Loucy (cell line): ENCODE data around the gene HOXB9.
A peak's percentile ranks its signal among the peaks of the same experiment; 100 is the strongest.

ENCODE experiments used
- H2AFZ ChIP-seq: fragments of 200-600 bp; sonication (generic); 2 replicates; pipeline ENCODE4 v1.6.0; 2016; ENCODE audit warnings: antibody characterized with exemption, mild to moderate bottlenecking, low read length, moderate library complexity
- H3F3A ChIP-seq: fragments of 200-600 bp; 2 replicates; pipeline ENCODE4 v1.6.0; 2016; ENCODE audit warnings: antibody characterized with exemption, low read depth, mild to moderate bottlenecking
- H3K27me3 ChIP-seq: fragments of 200-600 bp; sonication (generic); 2 replicates; pipeline ENCODE4 v1.6.1; 2014; ENCODE audit warnings: low read length, mild to moderate bottlenecking; ENCODE audit not compliant: insufficient read depth, poor library complexity, severe bottlenecking
- H3K36me3 ChIP-seq: fragments of 200-600 bp; sonication (generic); 2 replicates; pipeline ENCODE4 v1.6.1; 2016; ENCODE audit warnings: low read length; ENCODE audit not compliant: insufficient read depth
- H3K4me1 ChIP-seq: fragments of 200-600 bp; sonication (generic); 2 replicates; pipeline ENCODE4 v1.5.1; 2014; ENCODE audit warnings: low read length, mild to moderate bottlenecking; ENCODE audit not compliant: insufficient read depth, poor library complexity, severe bottlenecking
- H3K4me2 ChIP-seq: fragments of 200-600 bp; sonication (generic); 2 replicates; pipeline ENCODE4 v1.6.0; 2014; ENCODE audit warnings: antibody characterized with exemption, low read length, low read depth, mild to moderate bottlenecking; ENCODE audit not compliant: poor library complexity, severe bottlenecking
- H3K4me3 ChIP-seq: fragments of 200-600 bp; sonication (generic); 2 replicates; pipeline ENCODE4 v1.5.1; 2014; ENCODE audit warnings: low read length, mild to moderate bottlenecking, mixed read lengths; ENCODE audit not compliant: poor library complexity, severe bottlenecking
- H3K79me2 ChIP-seq: fragments of 200-600 bp; sonication (generic); 2 replicates; pipeline ENCODE4 v1.6.1; 2014; ENCODE audit warnings: low read length; ENCODE audit not compliant: insufficient read depth
- H3K9ac ChIP-seq: fragments of 200-600 bp; sonication (generic); 2 replicates; pipeline ENCODE4 v1.6.0; 2014; ENCODE audit warnings: mild to moderate bottlenecking, low read depth, low read length, moderate library complexity; ENCODE audit not compliant: poor library complexity, severe bottlenecking
- H3K9me2 ChIP-seq: fragments of 200-600 bp; sonication (generic); replicated peaks from 2 replicates; pipeline ENCODE4 v1.6.1; 2016; ENCODE audit warnings: low read depth, low read length, mixed read lengths
- H3K9me3 ChIP-seq: fragments of 200-600 bp; sonication (generic); 2 replicates; pipeline ENCODE4 v1.6.1; 2014; ENCODE audit warnings: mild to moderate bottlenecking, antibody characterized with exemption, low read length, low read depth; ENCODE audit not compliant: insufficient read depth
- H4K20me1 ChIP-seq: fragments of 200-600 bp; sonication (generic); 2 replicates; pipeline ENCODE4 v1.6.0; 2014; ENCODE audit warnings: antibody characterized with exemption, low read length, mild to moderate bottlenecking; ENCODE audit not compliant: insufficient read depth, poor library complexity, severe bottlenecking
- EZH2phosphoT487 ChIP-seq: fragments of 200-600 bp; IDR thresholded peaks from 2 replicates; pipeline ENCODE4 v1.6.1; 2018; ENCODE audit warnings: antibody characterized with exemption, mild to moderate bottlenecking, moderate library complexity, borderline replicate concordance
- TF ChIP-seq, protein P1 (sequence below): fragments of 200-600 bp; sonication (generic); conservative IDR thresholded peaks from 2 replicates; pipeline ENCODE4 v1.5.1; 2014; ENCODE audit warnings: mild to moderate bottlenecking, antibody characterized with exemption, low read length

HOXB9 gene

DNA sequence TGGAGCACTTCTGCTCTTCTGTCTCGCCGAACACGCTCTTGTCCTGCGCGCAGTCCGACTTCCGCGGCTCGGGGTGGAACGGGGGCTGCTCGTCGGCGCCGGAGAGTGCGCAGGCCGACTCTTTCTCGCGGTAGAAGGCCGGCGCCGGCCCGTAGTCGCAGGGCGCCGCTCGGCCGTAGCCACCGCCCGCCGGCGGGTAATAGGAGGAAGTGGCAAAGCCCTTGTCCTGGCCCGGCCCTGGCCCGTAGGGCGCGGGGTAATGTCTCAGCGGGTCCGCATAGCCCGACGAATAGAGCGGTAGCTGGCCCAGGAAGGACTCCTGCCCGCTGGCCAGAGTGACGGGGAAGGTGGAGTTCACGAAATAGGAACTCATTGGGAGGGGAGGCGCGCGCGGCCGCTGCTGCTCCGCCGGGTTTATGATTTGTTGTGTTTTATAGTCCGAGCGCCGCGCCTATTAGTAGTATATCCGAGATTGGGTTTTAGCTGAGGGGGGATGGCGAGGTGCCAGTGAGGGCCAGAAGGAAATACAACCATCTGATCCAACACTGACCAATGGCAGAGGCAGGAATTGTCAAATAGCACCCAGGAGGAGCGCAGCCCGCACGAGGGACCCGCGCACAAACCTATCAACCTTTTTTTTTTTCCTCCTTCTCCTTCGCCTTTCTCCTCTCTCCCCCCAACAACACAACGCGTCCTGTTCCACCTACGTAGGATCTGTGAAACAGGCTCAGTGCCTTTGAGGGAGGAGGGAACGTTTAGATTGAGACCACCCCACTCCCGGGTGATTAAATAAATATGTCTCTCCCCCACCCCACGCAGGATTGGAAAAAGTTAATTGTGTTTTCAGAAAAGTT is 28.2 kb downstream of the HOXB9 start:
- Histone ChIP-seq H3K4me3 (peak overlapping the region; percentile 89), H3K27me3 (peaks cover 64% of the 10 kb centered on the region), H3K4me1 (peaks cover 25% of the 10 kb centered on the region), H3K36me3 (peaks cover 86% of the 10 kb centered on the region), H3K9ac (peak overlapping the region; percentile 100), H2AFZ (no peak overlapping the region), H3K79me2 (peaks cover 98% of the 10 kb centered on the region), H4K20me1 (peaks cover 83% of the 10 kb centered on the region), H3K9me2 (no peaks in the 10 kb centered on the region), H3F3A (peaks cover 7% of the 10 kb centered on the region; the same call in 1 of the 2 replicates), H3K4me2 (peak overlapping the region; percentile 98), H3K9me3 (no peaks in the 10 kb centered on the region)
- TF ChIP-seq, protein P1, sequence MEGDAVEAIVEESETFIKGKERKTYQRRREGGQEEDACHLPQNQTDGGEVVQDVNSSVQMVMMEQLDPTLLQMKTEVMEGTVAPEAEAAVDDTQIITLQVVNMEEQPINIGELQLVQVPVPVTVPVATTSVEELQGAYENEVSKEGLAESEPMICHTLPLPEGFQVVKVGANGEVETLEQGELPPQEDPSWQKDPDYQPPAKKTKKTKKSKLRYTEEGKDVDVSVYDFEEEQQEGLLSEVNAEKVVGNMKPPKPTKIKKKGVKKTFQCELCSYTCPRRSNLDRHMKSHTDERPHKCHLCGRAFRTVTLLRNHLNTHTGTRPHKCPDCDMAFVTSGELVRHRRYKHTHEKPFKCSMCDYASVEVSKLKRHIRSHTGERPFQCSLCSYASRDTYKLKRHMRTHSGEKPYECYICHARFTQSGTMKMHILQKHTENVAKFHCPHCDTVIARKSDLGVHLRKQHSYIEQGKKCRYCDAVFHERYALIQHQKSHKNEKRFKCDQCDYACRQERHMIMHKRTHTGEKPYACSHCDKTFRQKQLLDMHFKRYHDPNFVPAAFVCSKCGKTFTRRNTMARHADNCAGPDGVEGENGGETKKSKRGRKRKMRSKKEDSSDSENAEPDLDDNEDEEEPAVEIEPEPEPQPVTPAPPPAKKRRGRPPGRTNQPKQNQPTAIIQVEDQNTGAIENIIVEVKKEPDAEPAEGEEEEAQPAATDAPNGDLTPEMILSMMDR: no peak
- no peak for TF ChIP-seq EZH2phosphoT487

DNA sequence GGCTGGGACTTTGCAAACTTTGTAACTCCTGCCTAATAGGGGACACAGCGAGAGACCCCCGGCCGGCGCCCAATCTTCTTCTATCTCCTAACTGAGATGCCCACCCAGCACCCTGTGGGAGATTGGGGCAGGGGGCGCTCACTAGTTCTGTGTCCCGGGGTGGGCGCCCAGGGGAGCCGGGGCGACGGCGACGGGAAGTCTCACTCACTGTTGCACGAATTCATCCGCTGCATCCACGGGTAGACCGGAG is 28.7 kb downstream of the HOXB9 start:
- no peak for TF ChIP-seq EZH2phosphoT487
- TF ChIP-seq, protein P1: no peak
- H3F3A ChIP-seq: peaks cover 7% of the 10 kb centered on the region; the same call in 1 of the 2 replicates
- peaks cover 98% of the 10 kb centered on the region for H3K79me2 ChIP-seq
- H2AFZ ChIP-seq: no peak overlapping the region
- H3K4me2 ChIP-seq: peak overlapping the region; percentile 98
- peaks cover 25% of the 10 kb centered on the region for H3K4me1 ChIP-seq
- peaks cover 84% of the 10 kb centered on the region for H4K20me1 ChIP-seq
- peak overlapping the region; percentile 100 for H3K9ac ChIP-seq
- peak overlapping the region; percentile 89 for H3K4me3 ChIP-seq
- peaks cover 66% of the 10 kb centered on the region for H3K27me3 ChIP-seq
- no peaks in the 10 kb centered on the region for H3K9me2 ChIP-seq
- peaks cover 83% of the 10 kb centered on the region for H3K36me3 ChIP-seq
- no peaks in the 10 kb centered on the region for H3K9me3 ChIP-seq

DNA sequence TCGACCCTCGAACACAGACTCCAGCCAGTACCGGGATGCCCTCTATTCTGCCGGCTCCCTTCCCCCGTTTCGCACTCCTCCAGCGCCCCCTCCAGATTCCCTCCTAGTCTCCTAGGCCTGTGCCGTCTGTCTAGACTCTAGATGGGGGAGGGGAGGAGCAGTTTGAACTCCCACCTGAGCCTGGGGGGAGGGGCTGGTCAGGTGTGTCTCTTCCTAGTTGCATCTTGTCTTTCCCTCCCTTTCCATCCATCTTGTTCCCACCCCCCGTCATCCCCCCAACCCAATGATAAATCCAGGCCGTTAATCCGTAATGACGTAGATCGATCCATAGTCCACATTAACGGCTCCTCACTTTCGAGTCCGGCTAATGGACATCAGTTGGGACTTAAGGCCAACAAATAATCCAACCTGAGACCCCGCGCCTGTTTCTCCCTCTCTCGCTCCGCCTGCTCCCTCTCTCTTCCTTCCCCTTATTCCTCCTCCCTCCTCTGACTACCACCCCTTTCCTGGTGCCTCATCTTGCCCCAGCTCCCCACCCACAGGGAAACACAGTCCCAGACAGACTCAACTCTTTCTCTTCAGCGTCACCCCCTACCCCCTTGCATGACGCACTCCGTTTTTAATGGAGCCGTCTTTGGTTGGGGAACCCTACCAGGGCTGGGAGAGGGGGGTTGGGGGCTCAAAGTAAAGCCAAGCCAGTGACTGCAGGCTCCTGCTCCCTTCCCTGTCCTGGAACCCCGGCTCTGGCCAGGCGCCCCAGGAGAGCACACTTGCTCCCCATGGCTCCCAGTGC is 29.2 kb downstream of the HOXB9 start:
- H3K9ac ChIP-seq: peak overlapping the region; percentile 100
- peak overlapping the region; percentile 98 for H3K4me2 ChIP-seq
- H3K4me1 ChIP-seq: peaks cover 25% of the 10 kb centered on the region
- no peak overlapping the region for H2AFZ ChIP-seq
- peaks cover 81% of the 10 kb centered on the region for H3K36me3 ChIP-seq
- H3F3A ChIP-seq: peaks cover 7% of the 10 kb centered on the region; the same call in 1 of the 2 replicates
- no peaks in the 10 kb centered on the region for H3K9me3 ChIP-seq
- peaks cover 98% of the 10 kb centered on the region for H3K79me2 ChIP-seq
- H3K27me3 ChIP-seq: peaks cover 61% of the 10 kb centered on the region
- TF ChIP-seq EZH2phosphoT487: no peak
- TF ChIP-seq, protein P1: no peak
- H3K4me3 ChIP-seq: peak overlapping the region; percentile 89
- H4K20me1 ChIP-seq: peaks cover 82% of the 10 kb centered on the region
- no peaks in the 10 kb centered on the region for H3K9me2 ChIP-seq
